Stimulated activated CD8-positive, alpha-beta memory T cell treated with anti-CD3 and anti-CD28 coated beads, Interleukin-15, amount 100 ng/mL, for 4 hours (primary cell): ENCODE data around the gene CRELD1.

Experiments
- DNase-seq, 2 donors: peaks; one replicate each; pipeline ENCODE4 v3.0.0-alpha.2; 2020; ENCODE audit warnings: low read depth in 2 of 2

CRELD1 gene

GRCh38 chr3:9955611-9956352, 22.1 kb downstream of the CRELD1 start:
- no peak for DNase-seq

DNA sequence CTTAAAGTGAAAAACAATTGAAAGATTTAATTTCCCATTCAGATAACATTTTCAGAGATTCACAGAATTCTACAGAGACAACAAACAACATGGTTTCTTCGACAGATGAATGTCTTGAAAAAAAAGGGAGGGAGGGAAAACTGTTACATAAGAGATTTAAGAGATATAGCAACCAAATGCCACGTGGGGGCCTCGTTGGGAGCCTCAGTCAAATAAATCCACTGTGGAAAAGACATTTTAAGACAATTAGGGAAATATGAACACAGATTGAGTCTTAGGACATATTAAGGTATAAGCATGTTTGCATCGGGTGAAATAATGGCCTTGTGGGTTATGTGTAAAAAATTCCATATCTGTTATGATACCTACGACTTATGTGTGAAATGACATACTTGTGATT, 23.6 kb downstream of the CRELD1 start:
- DNase-seq = no peak

GRCh38 chr3:9965200-9965875, 31.7 kb downstream of the CRELD1 start:
- DNase-seq = no peak

GRCh38 chr3:9966841-9967240, 33.2 kb downstream of the CRELD1 start:
- no peak for DNase-seq

DNA sequence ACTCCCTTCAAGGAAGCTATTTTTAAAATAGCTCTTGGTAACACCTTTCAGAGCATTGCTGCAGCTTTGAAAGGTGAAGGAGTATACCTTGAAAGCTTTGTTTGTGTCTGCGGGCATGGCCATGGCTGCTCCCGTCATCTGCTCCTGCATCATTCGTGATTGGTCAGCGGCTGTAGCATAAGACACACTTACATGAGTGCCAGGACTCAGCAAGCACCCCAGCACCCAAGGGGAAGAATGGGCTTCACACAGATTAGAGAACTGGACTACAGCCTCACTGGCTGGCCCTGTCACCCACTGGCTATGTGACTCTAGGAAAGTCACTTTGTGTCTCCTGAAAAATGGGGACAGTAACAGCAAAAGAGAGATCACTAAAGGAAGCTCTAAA, 36.0 kb downstream of the CRELD1 start:
- no peak for DNase-seq

GRCh38 chr3:9970020-9970652, 36.5 kb downstream of the CRELD1 start:
- no peak for DNase-seq

GRCh38 chr3:9976721-9977709, 43.4 kb downstream of the CRELD1 start:
- no peak for DNase-seq

GRCh38 chr3:9978710-9979305, 45.2 kb downstream of the CRELD1 start:
- DNase-seq = no peak

DNA sequence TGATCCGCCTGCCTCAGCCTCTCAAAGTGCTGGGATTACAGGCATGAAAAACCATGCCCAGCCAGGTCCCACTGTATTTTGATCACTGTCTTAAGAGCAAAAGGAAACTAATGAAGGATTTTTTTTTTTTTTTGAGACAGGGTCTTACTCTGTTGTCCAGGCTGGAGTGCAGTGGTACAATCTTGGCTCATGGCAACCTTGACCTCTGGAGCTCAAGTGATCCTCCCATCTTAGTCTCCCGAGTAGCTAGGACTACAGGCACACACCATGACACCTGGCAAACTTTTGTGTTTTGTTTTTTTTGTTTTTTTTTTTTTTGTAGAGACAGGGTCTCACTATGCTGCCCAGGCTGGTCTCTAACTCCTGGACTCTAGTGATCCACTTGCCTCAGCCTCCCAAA, 46.6 kb downstream of the CRELD1 start:
- DNase-seq = no peak

DNA sequence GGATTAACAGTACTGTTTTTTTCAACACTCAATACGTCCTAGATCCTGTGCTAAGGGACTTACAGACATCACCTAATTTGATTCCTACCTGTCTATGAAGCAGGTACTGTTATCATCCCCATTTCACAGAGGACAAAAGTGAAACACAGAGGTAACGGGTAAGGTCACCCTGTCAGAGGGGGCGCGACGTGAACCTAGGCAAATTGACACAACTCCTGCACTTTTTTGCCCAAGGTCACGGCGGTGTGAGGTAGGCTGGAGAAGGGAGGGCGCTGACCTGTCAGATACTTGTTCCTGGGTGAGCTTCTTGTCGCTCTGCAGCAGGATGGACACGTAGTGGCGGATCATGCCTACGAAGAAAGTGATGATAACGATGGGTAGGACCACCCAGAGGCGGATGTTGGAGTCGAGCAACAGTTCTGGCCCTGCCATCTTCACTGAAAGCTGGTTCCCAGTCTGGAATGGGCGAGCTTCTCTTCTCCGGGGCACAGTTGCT, 52.6 kb downstream of the CRELD1 start:
- no peak for DNase-seq

DNA sequence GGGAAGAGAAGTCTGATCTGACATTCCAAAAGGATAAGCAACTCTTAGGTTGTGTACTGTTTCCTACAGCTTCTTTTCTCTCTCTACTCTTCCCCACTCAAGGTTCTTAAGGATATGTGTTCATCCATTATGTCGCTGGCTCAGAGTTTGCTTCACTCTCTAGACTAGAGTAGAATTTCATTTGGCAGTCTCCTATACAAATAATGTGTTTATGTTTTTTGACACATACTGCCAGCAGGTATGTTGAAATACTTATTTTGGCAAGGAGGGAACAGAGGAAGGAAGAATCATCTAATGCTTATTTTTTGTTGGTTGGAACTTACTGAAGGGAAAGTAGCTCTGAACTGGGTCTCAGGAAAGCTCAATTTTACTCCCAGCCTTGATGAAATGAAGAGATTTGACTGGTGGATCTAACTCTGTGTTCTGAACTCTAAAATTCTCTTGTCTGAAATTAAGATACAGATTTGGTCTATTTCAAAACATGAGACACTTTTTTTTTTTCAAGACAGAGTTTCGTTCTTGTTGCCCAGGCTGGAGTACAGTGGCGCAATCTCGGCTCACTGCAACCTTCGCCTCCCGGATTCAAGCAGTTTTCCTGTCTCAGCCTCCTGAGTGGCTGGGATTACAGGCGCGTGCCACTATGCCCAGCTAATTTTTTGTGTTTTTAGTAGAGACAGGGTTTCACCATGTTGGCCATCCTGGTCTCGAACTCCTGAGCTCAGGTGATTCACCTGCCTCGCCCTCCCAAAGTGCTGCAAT, 60.6 kb downstream of the CRELD1 start:
- no peak for DNase-seq
